Gastrocnemius medialis (tissue), 4 donors: ENCODE data around the gene LAP3.

Source experiments
- CTCF ChIP-seq, 5 experiments: fragments of 450-650 bp in 3 of 5; fragments of 200-600 bp in 2 of 5; sonication (generic) in 2 of 5; IDR thresholded peaks in 4 of 5; conservative IDR thresholded peaks in 1 of 5; 1 replicate in 4 of 5; 2 replicates in 1 of 5; pipeline ENCODE4 v1.5.1; 2016 to 2019; ENCODE audit warnings: antibody characterized with exemption in 5 of 5, mild to moderate bottlenecking in 3 of 5, moderate library complexity in 3 of 5
- POLR2A ChIP-seq, 2 donors: fragments of 450-650 bp; IDR thresholded peaks; one replicate each; pipeline ENCODE4 v1.6.1; 2017; ENCODE audit warnings: antibody characterized with exemption in 2 of 2, mild to moderate bottlenecking in 2 of 2, moderate library complexity in 2 of 2

- TF ChIP-seq CTCF (IDR thresholded peaks at IDR 0.05 in 4 of 5, conservative IDR thresholded peaks at IDR 0.05 in 1 of 5) (peak in 1 of 5 experiments; percentile 12), POLR2A (IDR thresholded peaks at IDR 0.05) (no peak)
These were observed 875 bp downstream of the LAP3 start for GRCh38 chr4:17577665-17578481.
